Measurements from ENCODE around the gene ERVH48-1. TPM values are rescaled to one million over a fixed set of nuclear protein-coding genes. Genes with fewer than 3 reads are reported as not detected.
A peak's percentile ranks its signal among the peaks of the same experiment; 100 is the strongest.
"Not testable (repeated sequence)": the region's sequence is repeated elsewhere in the genome, so short reads cannot be mapped to it uniquely, and the experiment has no call there.

Gene ERVH48-1
- total and polyA plus RNA-seq, 2 experiments from 2014 or later = 0.11 to 0.42 TPM

DNA sequence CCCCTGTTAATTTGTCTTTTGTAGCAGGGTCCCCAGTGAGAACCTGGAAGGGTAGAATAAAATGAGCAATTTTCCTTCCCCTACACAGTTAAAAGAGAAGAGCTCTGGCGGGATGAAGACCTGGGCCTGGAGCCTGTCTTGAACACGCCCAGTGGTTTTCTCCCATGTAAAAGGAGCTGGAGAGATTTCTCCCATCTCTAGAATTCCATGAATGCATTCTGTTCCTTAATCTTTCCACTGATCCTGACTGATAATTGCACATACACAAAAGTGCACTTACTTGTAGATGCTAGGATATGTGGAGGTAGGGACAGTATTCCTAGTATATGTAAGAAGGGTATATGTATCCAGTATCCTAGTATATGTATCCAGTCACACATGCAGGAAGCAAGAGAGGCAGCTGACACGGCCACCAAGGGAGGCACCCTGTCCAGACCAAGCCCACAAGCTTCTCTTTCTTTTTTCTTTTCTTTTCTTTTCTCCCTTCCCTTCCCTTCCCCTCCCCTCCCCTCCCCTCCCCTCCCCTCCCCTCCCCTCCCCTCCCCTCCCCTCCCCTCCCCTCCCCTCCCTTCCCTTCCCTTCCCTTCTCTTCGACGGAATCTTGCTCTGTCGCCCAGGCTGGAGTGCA, 37.1 kb upstream of the ERVH48-1 start:
- no peak for DNase-seq (ENCODE audit: low read depth in 1 of 2, low spot score in 1 of 2)
- no peaks in the 10 kb centered on the region for H3K4me1 ChIP-seq (ENCODE audit: low read depth)
- no peaks in the 10 kb centered on the region for H3K27me3 ChIP-seq
- H3K4me3 ChIP-seq = no peak overlapping the region
- H3K36me3 ChIP-seq = no peaks in the 10 kb centered on the region
- no peaks in the 10 kb centered on the region for H3K9me3 ChIP-seq (ENCODE audit: low read depth)
- TF ChIP-seq, protein P1, sequence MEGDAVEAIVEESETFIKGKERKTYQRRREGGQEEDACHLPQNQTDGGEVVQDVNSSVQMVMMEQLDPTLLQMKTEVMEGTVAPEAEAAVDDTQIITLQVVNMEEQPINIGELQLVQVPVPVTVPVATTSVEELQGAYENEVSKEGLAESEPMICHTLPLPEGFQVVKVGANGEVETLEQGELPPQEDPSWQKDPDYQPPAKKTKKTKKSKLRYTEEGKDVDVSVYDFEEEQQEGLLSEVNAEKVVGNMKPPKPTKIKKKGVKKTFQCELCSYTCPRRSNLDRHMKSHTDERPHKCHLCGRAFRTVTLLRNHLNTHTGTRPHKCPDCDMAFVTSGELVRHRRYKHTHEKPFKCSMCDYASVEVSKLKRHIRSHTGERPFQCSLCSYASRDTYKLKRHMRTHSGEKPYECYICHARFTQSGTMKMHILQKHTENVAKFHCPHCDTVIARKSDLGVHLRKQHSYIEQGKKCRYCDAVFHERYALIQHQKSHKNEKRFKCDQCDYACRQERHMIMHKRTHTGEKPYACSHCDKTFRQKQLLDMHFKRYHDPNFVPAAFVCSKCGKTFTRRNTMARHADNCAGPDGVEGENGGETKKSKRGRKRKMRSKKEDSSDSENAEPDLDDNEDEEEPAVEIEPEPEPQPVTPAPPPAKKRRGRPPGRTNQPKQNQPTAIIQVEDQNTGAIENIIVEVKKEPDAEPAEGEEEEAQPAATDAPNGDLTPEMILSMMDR (IDR thresholded peaks at IDR 0.05; ENCODE audit: low read depth, low read length) = no peak
- peak overlapping the region; percentile 48 for H3K27ac ChIP-seq

DNA sequence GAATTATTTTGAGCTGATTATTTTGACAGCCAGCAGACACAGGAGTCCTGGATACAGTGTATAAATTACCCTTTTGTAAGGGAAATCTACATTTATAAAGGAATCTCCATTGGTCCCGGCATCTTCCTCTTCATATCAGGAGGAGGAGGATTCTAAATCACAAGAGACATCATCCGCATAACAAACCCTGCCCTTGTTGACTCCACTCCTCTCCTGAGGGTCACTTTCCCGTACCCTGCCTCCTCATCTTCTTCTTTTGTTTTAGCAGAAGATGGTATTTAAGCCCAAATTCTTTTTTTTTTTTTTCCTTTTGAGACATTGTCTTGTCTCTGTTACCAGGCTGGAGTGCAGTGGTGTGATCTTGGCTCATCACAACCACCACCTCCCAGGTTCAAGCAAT, 34.3 kb upstream of the ERVH48-1 start:
- H3K27ac ChIP-seq = no peak overlapping the region

DNA sequence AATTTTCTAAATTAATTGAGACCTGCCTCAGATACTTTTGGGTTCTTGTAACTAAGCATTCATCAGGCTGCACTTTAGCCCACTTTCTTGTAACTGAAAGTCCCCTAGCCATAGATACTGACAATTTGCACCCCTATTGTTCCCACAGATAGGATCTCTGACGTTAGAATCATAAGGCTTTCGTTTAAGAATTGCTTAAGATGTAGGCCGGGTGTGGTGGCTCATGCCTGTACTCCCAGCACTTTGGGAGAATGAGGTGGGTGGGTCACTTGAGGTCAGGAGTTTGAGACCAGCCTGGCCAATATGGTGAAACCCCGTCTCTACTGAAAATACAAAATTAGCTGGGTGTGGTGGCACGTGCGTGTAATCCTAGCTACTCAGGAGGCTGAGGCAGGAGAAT, 32.7 kb upstream of the ERVH48-1 start:
- H3K4me3 ChIP-seq; H3K27me3 ChIP-seq; H3K9me3 ChIP-seq (ENCODE audit: low read depth); H3K36me3 ChIP-seq; H3K4me1 ChIP-seq (ENCODE audit: low read depth); DNase-seq (ENCODE audit: low read depth in 1 of 2, low spot score in 1 of 2); H3K27ac ChIP-seq: not testable (repeated sequence)

More for the DNA sequence above, 34.3 kb upstream of the ERVH48-1 start:
- no peak for DNase-seq (ENCODE audit: low read depth in 1 of 2, low spot score in 1 of 2)
- no peaks in the 10 kb centered on the region for H3K9me3 ChIP-seq (ENCODE audit: low read depth)
- H3K4me1 ChIP-seq (ENCODE audit: low read depth) = no peaks in the 10 kb centered on the region
- no peaks in the 10 kb centered on the region for H3K27me3 ChIP-seq
- no peaks in the 10 kb centered on the region for H3K36me3 ChIP-seq
- TF ChIP-seq, protein P1 (IDR thresholded peaks at IDR 0.05; ENCODE audit: low read depth, low read length) = no peak
- no peak overlapping the region for H3K4me3 ChIP-seq

DNA sequence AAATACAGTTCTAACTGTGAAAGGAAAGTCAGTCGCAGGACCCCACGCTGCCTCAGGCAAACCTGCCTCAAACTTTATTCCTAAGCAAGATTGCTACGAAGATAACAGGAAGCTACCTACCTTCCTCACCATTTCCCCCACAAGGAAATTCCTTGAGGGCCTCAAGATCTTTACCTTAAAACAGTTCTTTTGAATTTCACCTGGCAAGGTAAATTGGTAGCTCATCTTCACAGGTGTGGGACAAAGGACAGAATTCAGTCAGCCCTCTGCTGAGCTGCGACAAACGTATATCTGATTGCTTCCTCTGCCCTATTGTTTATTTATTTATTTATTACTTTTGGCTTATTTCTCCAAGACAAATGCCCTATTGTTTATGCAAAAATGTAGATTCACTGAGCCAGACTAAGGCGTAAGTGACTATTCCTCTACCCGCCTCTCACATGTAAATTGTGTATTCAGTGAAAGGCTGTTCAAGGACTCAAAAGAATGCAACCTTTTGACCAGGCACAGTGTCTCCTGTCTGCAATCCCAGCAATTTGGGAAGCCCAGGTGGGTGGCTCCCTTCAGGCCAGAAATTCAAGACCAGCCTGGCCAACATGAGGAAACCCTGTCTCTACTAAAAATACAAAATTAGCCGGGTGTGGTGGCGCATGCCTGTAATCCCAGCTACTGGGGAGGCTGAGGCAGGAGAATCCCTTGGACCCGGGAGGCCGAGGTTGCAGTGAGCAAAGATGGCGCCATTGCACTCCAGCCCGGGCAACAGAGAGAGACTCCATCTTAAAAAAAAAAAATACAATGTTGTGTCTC, 31.6 kb upstream of the ERVH48-1 start:
- Histone ChIP-seq H3K4me3 (no peak overlapping the region), H3K27ac (no peak overlapping the region), H3K36me3 (no peaks in the 10 kb centered on the region), H3K27me3 (no peaks in the 10 kb centered on the region), H3K9me3 (ENCODE audit: low read depth) (no peaks in the 10 kb centered on the region), H3K4me1 (ENCODE audit: low read depth) (no peaks in the 10 kb centered on the region)
- TF ChIP-seq, protein P1 (IDR thresholded peaks at IDR 0.05; ENCODE audit: low read depth, low read length) = no peak
- no peak for DNase-seq (ENCODE audit: low read depth in 1 of 2, low spot score in 1 of 2)

DNA sequence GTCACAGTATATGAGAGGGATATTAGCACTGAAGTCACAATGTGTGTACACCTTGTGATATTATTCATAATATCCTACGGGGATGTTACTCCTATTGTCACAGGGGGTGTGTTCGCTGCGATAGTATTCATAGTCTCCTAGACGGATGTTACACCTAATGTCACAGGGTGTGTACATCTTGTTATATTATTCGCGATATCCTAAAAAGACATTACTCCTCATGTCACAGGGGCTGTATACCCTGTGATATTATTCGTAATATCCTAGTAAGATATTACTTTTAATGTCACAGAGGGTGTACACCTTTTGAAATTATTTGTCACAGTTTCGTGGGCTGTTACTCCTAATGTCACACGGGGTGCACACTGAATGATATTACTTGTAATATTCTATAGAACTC, 25.8 kb upstream of the ERVH48-1 start:
- not testable (repeated sequence) for H3K9me3 ChIP-seq (ENCODE audit: low read depth); DNase-seq (ENCODE audit: low read depth in 1 of 2, low spot score in 1 of 2); H3K4me3 ChIP-seq; H3K27me3 ChIP-seq; H3K27ac ChIP-seq; H3K4me1 ChIP-seq (ENCODE audit: low read depth); H3K36me3 ChIP-seq

DNA sequence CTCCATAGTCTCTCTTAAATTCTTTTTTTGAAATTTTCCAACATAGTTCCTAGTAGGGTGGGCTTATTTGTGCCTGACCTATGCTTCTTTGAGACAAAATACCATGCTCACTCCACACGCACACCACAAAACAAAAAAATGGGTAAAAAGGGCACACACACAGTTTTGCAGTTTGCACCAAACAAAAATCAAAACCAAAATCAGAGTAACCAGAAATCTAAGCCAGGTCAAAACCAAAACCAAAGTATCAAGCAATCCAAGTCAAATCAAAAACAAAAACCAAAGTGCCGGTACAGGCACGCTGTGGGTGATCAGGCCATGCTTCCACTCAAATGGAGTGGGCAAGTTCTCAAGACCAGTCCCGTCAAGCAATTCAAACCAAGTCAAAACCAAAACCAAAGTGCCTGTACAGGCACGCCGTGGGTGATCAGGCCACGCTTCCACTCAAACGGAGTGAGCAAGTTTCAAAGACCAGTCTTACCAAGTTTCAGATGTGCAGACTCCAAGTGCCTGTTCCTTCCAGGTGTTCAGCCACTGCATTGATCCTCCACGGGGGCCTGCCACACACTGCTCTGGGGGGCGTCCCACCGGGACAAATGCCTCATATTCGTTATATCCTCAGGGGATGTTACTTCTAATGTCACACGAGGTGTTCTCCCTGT, 23.8 kb upstream of the ERVH48-1 start:
- not testable (repeated sequence) for H3K4me3 ChIP-seq; H3K36me3 ChIP-seq; H3K27me3 ChIP-seq; H3K27ac ChIP-seq; H3K4me1 ChIP-seq (ENCODE audit: low read depth); DNase-seq (ENCODE audit: low read depth in 1 of 2, low spot score in 1 of 2); H3K9me3 ChIP-seq (ENCODE audit: low read depth)

DNA sequence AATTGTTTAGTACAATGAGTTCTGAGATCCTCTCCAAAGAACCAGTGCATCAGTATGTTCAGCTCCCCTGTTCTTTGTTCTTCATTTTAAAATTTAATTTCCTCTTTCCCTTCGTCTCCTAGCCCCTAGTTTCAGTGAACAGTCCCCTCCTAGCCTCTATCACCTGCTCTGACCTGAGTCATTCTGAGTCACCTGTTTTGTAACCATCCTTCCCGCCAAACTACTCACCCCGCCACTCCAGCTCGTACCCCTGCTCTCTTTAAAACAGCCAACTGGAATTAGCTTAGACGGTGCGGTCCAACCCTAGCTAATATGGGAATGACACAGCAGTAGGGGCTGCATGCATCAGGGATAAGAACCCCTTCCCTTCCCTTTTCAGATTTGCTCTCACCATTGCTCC, 16.8 kb upstream of the ERVH48-1 start:
- peaks cover 7% of the 10 kb centered on the region for H3K4me1 ChIP-seq (ENCODE audit: low read depth)
- H3K27me3 ChIP-seq = no peaks in the 10 kb centered on the region
- TF ChIP-seq, protein P1 (IDR thresholded peaks at IDR 0.05; ENCODE audit: low read depth, low read length) = no peak
- no peak overlapping the region for H3K27ac ChIP-seq
- DNase-seq (ENCODE audit: low read depth in 1 of 2, low spot score in 1 of 2) = no peak
- H3K9me3 ChIP-seq (ENCODE audit: low read depth) = no peaks in the 10 kb centered on the region
- no peaks in the 10 kb centered on the region for H3K36me3 ChIP-seq
- H3K4me3 ChIP-seq = no peak overlapping the region
